ENCODE results near the gene LRRC37A2. TPM values are rescaled to one million over a fixed set of nuclear protein-coding genes. Genes with fewer than 3 reads are reported as not detected.
"Not testable (repeated sequence)": the region's sequence is repeated elsewhere in the genome, so short reads cannot be mapped to it uniquely, and the experiment has no call there.

LRRC37A2 gene
- total and polyA plus RNA-seq, 2 experiments from 2014 or later = 17.5 to 18.5 TPM

DNA sequence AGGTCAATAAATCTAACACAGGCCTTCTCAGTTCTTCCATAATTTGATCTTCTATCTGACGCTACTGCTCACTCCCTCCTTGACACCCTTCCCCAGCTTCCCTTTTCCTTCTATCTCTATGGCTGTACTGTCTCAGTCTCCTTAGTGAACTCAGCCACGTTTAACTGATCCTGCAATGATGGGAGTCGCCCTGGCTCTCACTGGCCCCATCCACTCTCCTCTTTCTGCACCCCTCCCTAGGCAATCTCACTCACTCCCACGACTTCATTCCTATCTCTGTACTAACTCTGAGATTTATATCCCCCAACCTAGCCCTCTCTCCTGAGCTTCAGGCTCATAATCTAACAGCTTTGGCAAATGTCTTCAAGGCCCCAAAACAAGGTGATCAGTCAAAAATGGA is 59.5 kb downstream of the LRRC37A2 start:
- H3K9me3 ChIP-seq (ENCODE audit: low read depth); H3K36me3 ChIP-seq; DNase-seq (ENCODE audit: low read depth in 1 of 2, low spot score in 1 of 2); H3K4me3 ChIP-seq; H3K27me3 ChIP-seq; H3K27ac ChIP-seq; H3K4me1 ChIP-seq (ENCODE audit: low read depth): not testable (repeated sequence)

DNA sequence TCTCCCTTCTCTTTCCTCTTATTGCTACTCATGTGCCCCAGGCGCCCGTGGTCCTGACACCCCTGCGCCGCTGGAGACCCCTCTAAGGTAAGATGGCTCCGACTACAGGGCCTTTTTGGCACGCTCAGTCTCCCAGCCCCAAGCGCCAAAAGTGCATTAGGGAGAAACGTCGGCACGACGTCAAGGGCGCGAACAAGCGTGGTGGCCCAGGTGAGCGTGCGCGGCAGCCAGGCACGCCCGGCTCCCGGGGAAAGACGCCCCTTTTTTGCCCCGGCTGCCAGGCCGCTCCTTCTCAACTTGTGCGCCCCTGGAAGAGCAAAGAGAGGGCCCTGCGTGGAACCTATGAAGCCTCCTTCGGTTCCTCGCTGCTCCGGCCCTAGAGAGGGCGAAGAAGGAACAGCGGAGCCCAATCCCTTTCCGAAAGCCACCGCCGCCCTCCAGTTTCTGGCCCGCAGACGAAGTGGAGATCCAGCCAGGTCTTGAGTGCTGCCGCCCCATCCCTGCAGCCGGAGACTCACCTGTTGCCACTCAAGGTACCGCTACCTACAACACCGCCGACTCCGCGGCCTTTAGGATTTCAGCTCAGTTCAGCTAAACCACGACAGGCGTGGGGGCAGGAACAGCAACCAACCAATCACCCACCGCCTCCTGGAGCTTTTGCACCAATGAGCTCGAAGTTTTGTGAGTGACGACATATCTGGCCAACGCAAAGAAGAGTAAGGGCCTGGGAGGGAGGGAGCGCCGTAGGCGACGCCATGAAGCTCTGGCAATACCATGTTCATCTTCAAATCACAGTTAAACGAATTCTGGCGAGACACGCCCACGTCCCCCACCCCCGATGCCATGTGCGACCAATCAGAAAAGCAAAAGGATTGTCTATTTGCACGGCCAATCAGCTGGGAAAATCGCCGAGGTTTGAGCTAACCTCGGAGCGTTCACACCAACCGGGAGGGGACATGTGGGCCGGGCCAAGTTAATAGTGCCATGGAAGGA is 67.1 kb downstream of the LRRC37A2 start, which contains the start of gene ARL17A:
TSS of gene ARL17A (minus strand) at position 609 of the 993 bp plus-strand sequence. CDS start 3,369 bp downstream, outside the sequence.
- H3K27me3 ChIP-seq; H3K4me3 ChIP-seq; H3K9me3 ChIP-seq (ENCODE audit: low read depth); H3K27ac ChIP-seq; H3K4me1 ChIP-seq (ENCODE audit: low read depth); DNase-seq (ENCODE audit: low read depth in 1 of 2, low spot score in 1 of 2); H3K36me3 ChIP-seq: not testable (repeated sequence)

DNA sequence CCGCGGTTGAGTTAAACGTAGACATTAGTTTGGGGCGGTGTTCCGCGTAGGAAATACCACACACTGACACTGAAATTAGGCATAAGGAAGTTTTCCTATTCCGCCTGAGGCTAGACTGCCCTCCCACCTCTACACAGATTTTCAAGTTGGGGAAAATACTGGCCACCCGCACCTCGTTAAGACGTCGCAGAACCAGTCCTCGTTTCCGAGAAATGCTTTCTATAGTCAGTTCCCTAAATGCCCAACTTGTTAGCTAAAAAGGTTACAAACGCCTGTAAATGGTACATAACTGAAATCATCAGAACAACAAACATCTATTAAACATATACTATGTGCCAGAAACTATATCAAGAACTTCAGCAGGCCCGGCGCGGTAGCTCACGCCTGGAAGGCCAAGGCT is 67.8 kb downstream of the LRRC37A2 start:
- not testable (repeated sequence) for H3K36me3 ChIP-seq; H3K4me3 ChIP-seq; DNase-seq (ENCODE audit: low read depth in 1 of 2, low spot score in 1 of 2)

DNA sequence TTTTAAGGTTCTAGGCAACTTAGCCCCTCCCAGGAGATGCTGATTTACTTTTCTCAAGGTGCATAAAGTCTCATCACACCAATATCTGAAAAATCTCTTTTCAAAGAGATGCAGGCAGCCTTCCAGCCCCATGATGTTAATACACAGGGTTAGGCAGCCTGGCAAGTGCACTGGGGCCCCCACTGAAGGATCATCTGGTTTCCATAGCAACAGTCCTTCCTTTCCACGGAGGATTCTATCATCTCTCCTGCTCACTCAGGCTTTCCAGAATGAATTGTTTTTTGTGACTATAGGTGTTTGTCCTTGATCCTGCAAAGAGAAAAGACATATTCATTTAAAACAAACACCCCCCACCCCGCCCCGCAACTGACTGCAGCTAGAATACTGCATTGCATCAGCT is 73.2 kb downstream of the LRRC37A2 start:
- not testable (repeated sequence) for H3K36me3 ChIP-seq; H3K4me1 ChIP-seq (ENCODE audit: low read depth); DNase-seq (ENCODE audit: low read depth in 1 of 2, low spot score in 1 of 2); H3K4me3 ChIP-seq; H3K27ac ChIP-seq; H3K27me3 ChIP-seq; H3K9me3 ChIP-seq (ENCODE audit: low read depth)

More for the DNA sequence above, 67.8 kb downstream of the LRRC37A2 start:
- not testable (repeated sequence) for H3K27me3 ChIP-seq; H3K27ac ChIP-seq; H3K9me3 ChIP-seq (ENCODE audit: low read depth); H3K4me1 ChIP-seq (ENCODE audit: low read depth)

DNA sequence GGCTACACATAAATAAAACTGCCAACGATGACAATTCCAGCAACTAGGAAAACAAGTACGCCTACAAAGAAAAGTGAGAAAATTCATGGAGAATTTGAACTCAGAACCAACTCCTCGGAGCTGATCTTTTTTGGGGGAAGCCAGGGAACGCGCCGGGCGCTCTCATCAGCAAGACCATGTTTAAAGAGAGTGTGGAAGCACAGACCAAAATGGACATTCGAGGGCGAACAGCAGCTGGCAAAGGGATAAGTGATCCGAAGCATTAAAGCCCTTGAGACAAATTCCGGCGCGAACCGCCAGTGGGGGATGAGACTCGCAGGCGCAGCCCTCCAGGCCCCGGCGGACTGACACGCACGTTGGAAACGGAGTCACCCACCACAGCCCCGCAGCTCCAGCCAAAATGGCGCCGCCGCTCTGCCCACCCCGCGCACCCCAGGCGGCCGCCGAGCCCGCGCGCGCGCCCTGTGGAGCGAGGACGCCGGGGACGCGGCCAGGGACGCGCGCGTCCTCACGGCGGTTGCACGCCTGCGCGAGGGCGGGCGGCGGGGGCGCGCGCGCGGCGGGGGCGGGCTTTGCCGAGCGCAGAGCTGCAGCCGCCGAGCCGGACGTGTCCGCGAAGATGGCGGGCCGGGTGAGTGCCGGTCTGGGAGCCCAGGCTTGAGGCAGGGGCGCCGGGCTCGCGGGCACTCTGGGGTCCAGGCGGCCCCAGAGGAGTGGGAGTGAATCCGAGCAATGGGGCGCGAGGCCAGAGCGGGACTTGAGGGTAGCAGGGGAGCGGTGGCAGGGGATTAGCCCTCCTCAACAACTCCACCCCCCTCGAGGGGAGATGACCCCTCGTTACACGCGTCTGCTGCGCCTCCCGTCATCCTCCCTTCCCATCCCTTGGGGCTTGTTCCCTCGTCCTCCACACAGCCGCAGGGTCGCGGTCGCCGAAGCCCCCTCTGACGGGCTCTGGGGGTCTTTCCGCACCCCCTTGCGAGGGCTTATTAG is 78.2 kb downstream of the LRRC37A2 start, which contains the start of gene NSF:
TSS of gene NSF (plus strand) at position 513 of the 990 bp plus-strand sequence. CDS start at position 620, 107 bp downstream.
- not testable (repeated sequence) for H3K27me3 ChIP-seq; DNase-seq (ENCODE audit: low read depth in 1 of 2, low spot score in 1 of 2); H3K4me1 ChIP-seq (ENCODE audit: low read depth); H3K4me3 ChIP-seq; H3K36me3 ChIP-seq; H3K9me3 ChIP-seq (ENCODE audit: low read depth); H3K27ac ChIP-seq

DNA sequence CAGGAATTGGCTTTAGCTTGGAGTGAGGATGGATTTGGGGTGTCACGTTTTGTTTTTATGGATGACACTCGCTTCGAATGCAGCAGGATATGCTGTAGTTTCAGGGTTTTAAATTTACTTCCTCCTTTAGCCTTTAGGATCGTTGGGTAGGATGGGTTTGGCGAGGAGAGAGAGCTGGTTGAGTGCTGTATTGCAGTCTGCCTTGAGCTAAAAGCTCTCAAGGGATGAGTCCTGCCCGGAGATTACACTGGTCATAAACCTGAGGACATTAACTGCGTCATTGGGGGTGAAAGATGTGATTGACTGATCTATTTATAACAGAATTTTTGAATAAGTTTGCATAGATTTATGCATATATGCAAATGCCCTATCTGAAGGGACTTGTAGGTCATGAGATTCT is 79.1 kb downstream of the LRRC37A2 start:
- not testable (repeated sequence) for DNase-seq (ENCODE audit: low read depth in 1 of 2, low spot score in 1 of 2); H3K4me3 ChIP-seq; H3K27ac ChIP-seq; H3K36me3 ChIP-seq; H3K9me3 ChIP-seq (ENCODE audit: low read depth); H3K27me3 ChIP-seq; H3K4me1 ChIP-seq (ENCODE audit: low read depth)

DNA sequence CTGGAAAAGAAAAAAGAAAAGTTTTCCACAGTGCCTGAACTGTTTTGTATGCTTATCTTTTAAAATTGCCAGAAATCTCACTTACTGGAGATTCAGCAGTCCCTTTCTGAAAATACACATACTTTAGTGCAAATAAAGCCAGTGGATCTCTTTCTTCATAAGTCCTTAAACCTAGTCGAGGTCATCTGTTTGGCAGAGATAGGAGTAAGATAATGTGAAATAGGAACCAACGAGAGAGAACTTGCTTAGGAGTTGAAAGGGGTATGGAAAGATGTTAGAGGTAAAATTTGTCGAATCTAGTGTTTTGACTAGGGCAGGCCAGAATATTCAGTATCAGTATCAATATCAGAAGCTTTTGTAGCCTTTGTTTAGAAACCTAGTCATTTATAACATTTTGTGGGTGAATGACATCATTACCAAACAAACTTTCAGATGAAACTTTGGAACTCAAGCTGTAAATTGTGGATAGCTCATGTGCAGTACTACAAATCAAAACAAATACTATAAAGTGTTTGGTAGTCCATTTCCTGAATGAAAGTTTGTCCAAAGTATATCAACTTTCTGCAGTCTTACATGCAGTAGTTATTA is 86.2 kb downstream of the LRRC37A2 start:
- not testable (repeated sequence) for H3K9me3 ChIP-seq (ENCODE audit: low read depth); H3K36me3 ChIP-seq; DNase-seq (ENCODE audit: low read depth in 1 of 2, low spot score in 1 of 2); H3K4me1 ChIP-seq (ENCODE audit: low read depth); H3K27me3 ChIP-seq; H3K27ac ChIP-seq; H3K4me3 ChIP-seq

DNA sequence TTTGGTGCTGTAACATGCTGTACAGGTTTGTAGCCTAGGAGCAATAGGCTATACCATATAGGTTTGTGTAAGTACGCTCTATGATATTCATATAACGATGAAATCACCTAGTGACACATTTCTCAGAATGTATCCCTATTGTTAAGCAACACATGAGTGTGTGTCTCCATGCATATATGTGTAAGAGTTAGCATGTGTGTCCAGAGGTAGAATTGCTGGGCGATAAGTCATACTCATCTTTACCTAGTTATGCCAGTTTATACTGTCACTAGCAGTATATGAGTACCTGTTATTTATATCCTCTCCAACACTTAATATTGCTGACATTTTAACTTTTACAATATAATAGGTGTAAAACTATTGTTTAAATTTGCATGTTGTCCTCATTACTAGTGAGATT is 88.5 kb downstream of the LRRC37A2 start:
- H3K4me1 ChIP-seq (ENCODE audit: low read depth); H3K9me3 ChIP-seq (ENCODE audit: low read depth); H3K27me3 ChIP-seq; H3K4me3 ChIP-seq; DNase-seq (ENCODE audit: low read depth in 1 of 2, low spot score in 1 of 2); H3K27ac ChIP-seq; H3K36me3 ChIP-seq: not testable (repeated sequence)

DNA sequence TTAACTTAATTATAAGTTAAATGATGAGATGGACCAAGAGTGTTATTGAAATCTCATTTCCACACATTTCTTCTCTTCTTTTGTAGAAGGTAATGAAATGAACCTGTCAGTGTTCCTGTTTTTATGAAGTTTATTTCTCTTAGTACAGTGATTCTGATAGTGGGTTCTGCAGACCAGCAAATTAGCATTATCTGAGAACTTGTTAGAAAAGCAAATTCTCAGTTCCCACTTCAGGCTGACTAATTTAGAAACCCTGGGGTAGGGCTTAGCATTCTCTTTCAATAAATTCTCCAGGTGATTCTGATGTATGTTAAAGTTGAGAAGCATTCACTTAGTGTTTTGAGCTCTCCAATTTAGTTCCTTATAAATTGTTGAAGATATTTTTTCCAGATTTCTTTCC is 90.9 kb downstream of the LRRC37A2 start:
- not testable (repeated sequence) for H3K36me3 ChIP-seq; H3K4me1 ChIP-seq (ENCODE audit: low read depth); H3K4me3 ChIP-seq; H3K27ac ChIP-seq; H3K9me3 ChIP-seq (ENCODE audit: low read depth); H3K27me3 ChIP-seq; DNase-seq (ENCODE audit: low read depth in 1 of 2, low spot score in 1 of 2)

Other genes starting within 250 kb of the LRRC37A2 start
- gene LRRC37A, start 217.3 kb upstream of the LRRC37A2 start, total RNA-seq = 1.1 and 1.9 TPM in 2 replicates
- 2.7 and 2.9 TPM in 2 replicates for gene LRRC37A, start 217.3 kb upstream of the LRRC37A2 start, polyA plus RNA-seq
- gene ARL17B, start 150.7 kb upstream of the LRRC37A2 start, total RNA-seq = 15.0 and 20.5 TPM in 2 replicates
- gene ARL17B, start 150.7 kb upstream of the LRRC37A2 start, polyA plus RNA-seq = 18.8 and 23.8 TPM in 2 replicates
- 10.4 and 19.6 TPM in 2 replicates for gene ARL17A, start 67.2 kb downstream of the LRRC37A2 start, total RNA-seq
- gene ARL17A, start 67.2 kb downstream of the LRRC37A2 start, polyA plus RNA-seq = 29.8 and 30.4 TPM in 2 replicates
- gene NSF, start 78.2 kb downstream of the LRRC37A2 start, total RNA-seq = 18.6 and 24.0 TPM in 2 replicates
- gene NSF, start 78.2 kb downstream of the LRRC37A2 start, polyA plus RNA-seq = 26.2 and 29.0 TPM in 2 replicates

Data from cardiac muscle cell (in vitro differentiated cells and primary cell).